GM12873 (cell line): ENCODE data around the gene KAT14.

Experiments used
- TF ChIP-seq, protein P1 (sequence below): IDR thresholded peaks from 2 replicates; pipeline ENCODE4 v1.5.1; 2012; ENCODE audit warnings: low read depth, mild to moderate bottlenecking, moderate library complexity, low read length, control low read depth; ENCODE audit not compliant: insufficient read depth; ENCODE audit errors: missing control alignments

Gene KAT14

DNA sequence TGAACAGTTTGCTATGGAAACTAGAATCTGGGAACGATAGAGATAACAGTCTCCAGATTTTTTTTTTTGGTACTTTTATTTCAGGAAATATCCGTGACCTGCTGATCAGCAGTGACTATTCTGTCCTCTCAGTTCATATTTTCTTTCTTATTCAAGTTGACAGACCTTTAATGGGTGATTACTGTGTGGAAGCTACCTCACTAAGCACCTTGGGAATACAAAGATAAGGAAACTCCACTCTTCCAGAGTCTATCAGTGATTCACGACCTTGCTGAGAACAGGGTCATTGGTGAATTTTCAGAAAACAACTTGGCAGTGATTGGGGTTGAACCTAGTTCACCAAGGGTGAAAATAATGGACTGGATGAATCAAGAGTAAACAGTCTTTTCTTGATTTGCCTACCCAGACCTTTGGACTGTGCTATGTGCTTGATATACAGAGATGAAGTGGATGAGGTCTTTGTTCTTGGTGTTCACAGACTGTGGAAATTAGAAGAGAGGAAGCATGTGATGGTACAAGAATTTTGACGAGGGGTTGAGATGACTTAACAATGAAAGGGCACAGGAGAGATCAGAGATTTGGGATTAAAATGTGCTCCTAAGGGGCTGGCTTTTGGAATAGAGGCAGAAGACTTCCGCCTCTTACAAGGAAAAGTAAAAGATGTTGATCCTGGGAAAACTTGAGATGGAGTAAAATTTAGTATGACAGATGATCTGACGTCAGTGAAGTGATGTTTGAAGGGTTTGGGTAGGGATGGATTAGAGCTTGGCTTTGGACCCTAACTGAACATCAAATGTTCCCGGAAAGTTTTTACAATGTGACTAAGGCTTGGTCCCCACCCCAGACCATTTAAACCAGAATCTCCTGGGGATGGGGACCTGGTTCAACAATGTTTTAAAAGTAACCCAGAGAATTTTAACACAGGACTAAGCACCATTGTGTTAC is 1.2 kb downstream of the KAT14 start:
- TF ChIP-seq, protein P1, sequence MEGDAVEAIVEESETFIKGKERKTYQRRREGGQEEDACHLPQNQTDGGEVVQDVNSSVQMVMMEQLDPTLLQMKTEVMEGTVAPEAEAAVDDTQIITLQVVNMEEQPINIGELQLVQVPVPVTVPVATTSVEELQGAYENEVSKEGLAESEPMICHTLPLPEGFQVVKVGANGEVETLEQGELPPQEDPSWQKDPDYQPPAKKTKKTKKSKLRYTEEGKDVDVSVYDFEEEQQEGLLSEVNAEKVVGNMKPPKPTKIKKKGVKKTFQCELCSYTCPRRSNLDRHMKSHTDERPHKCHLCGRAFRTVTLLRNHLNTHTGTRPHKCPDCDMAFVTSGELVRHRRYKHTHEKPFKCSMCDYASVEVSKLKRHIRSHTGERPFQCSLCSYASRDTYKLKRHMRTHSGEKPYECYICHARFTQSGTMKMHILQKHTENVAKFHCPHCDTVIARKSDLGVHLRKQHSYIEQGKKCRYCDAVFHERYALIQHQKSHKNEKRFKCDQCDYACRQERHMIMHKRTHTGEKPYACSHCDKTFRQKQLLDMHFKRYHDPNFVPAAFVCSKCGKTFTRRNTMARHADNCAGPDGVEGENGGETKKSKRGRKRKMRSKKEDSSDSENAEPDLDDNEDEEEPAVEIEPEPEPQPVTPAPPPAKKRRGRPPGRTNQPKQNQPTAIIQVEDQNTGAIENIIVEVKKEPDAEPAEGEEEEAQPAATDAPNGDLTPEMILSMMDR: no peak

- TF ChIP-seq, protein P1: no peak
Observed at GRCh38 chr20:18139832-18140231, 2.2 kb downstream of the KAT14 start.

DNA sequence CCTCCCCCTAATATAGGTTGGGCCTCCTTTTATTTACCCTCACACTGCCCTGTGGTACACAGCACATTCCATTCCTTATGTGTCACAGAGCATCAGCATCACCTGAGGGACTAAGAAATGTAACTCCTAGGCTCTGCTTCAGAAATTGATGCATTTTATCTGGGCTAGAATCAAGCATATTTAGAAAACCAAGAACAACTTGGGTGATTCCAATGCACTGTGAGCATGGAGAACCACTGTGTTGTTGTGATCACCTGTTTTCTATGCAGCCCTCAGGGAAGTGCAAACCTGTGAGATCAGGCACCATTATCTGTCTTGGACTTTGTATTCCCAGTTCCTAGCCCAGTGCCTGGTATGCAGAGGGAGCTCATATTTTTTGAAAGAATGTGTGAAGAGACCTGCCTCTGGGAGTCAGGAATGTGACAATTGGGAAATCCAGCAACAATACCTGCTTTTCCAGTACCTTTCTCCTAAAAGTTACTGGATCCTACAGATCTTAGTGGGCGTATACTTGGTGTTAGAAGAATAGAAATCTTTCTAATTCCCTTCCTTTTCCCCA is 7.0 kb downstream of the KAT14 start:
- TF ChIP-seq, protein P1: no peak

DNA sequence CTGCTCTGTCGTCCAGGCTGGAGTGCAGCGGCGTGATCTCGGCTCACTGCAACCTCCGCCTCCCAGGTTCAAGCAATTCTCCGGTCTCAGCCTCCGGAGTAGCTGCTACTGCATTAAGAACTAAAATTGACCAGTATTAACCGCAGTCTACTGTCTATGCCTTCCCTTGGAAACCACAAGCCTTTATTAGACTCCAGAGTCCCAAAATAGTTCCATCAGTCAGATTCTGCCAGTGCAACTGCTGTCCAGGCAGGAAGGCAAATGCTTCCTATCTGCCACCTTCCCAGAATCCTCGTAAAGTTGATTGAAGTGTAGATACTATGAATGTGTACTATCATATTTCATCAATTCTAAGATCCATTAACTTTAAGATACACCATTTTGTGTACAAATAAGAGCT is 16.7 kb downstream of the KAT14 start:
- TF ChIP-seq, protein P1: no peak

DNA sequence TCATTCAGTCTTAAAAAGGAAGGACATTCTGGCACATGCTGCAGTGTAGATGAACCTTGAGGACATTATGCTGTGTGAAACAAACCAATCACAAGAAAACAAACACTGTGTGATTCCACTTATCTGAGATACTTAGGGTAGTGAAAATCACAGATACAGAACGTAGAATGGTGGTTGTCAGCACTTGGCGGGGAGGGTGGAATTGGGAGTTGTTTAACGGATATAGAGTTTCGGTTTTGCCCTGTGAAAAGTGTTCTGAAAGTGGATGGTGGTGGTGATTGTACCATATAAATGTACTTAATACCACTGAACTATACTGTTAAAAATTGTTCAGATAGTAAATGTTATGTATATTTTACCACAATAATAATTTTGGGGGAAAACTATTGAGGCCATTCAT is 18.4 kb downstream of the KAT14 start:
- TF ChIP-seq, protein P1: no peak

- TF ChIP-seq, protein P1: no peak
Observed at GRCh38 chr20:18164356-18164755, 26.7 kb downstream of the KAT14 start.

GRCh38 chr20:18165553-18165952 is 27.9 kb downstream of the KAT14 start:
- TF ChIP-seq, protein P1: no peak
